Measurements from ENCODE around the gene ABCB8. TPM values are rescaled to one million over a fixed set of nuclear protein-coding genes. Genes with fewer than 3 reads are reported as not detected.
A peak's percentile ranks its signal among the peaks of the same experiment; 100 is the strongest.

ABCB8 gene
- polyA plus RNA-seq, 1 of the 3 experiments (the other 2 are of a cell fraction) = 36.0 TPM

DNA sequence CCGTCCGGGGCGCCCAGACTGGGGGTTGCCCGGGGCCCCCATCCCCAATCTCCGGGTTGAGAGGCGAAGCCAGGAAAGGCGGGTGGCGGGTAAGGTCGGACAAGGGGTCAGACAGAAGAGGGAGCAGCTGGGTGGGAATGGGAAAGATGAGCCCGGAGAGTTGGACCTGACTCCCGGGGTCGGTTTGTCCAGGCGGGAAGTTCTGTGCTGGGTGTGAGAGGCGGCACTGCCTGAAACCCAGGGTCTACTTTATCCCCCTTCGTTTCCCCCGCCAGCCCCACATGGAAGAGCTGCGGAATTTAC is 31.8 kb downstream of the ABCB8 start (continued):
- TF ChIP-seq CTCF (IDR thresholded peaks at IDR 0.05) = 0 out of 2 replicates have a peak, but pooled peaks have one; percentile 13
- no peak for TF ChIP-seq RAD21 (IDR thresholded peaks at IDR 0.05; ENCODE audit: low read length)
- TF ChIP-seq POLR2AphosphoS5 (IDR thresholded peaks at IDR 0.05; ENCODE audit: low read depth, low read length) = no peak
- TF ChIP-seq FOXJ3 (CRISPR knock-in tag; IDR thresholded peaks at IDR 0.05) = no peak

GRCh38 chr7:151060416-151061212 is 32.4 kb downstream of the ABCB8 start:
- peaks cover 40% of the 10 kb centered on the region for H4K20me1 ChIP-seq (ENCODE audit: insufficient read depth)
- WGBS (ENCODE audit: low lambda C conversion rate) = 3% methylated on average over 16 of the region's 21 CpGs
- ChIA-PET POLR2A (interaction anchor here (0.7 to 1.5 kb wide), 4 partner anchors 20 to 90 kb away, joined by 3 to 7 read pairs (median 5); partner anchors contain the start of genes ABCB8 and FASTK), CTCF (interaction anchor here (0.6 to 12.2 kb wide), 29 partner anchors 12 to 183 kb away, joined by 3 to 126 read pairs (median 4); partner anchors contain the start of genes ABCB8, ASIC3, FASTK and TMUB1)
- H3K4me3 ChIP-seq (ENCODE audit: low read depth in 2 of 2, low read length in 1 of 2) = peak overlapping the region; percentile 66 to 99
- no peak overlapping the region for H2AFZ ChIP-seq (ENCODE audit: low read depth)
- H3K4me1 ChIP-seq (ENCODE audit: control insufficient read depth in 1 of 2, insufficient read depth in 2 of 2, low read depth in 1 of 2, low read length in 1 of 2) = peaks cover 28 to 49% of the 10 kb centered on the region in 2 experiments
- peak; percentile 80 for DNase-seq
- H3K9me2 ChIP-seq = no peaks in the 10 kb centered on the region
- peak overlapping the region; percentile 85 for H3K4me2 ChIP-seq
- peaks cover 25 to 33% of the 10 kb centered on the region in 2 experiments for H3K36me3 ChIP-seq (replicated peaks in 1 of 2; ENCODE audit: control insufficient read depth in 1 of 2, insufficient read depth in 2 of 2, low read length in 1 of 2)
- H3K27ac ChIP-seq (ENCODE audit: low read depth in 2 of 2, low read length in 1 of 2) = peak overlapping the region; percentile 95 to 99
- no peaks in the 10 kb centered on the region for H3F3A ChIP-seq (replicated peaks; ENCODE audit: insufficient read depth)
- peaks cover 77% of the 10 kb centered on the region for H3K79me2 ChIP-seq (ENCODE audit: insufficient read depth)
- H3K9ac ChIP-seq = peak overlapping the region; percentile 84
- H3K27me3 ChIP-seq (ENCODE audit: insufficient read depth) = no peaks in the 10 kb centered on the region
- H3K9me3 ChIP-seq = no peaks in the 10 kb centered on the region
- TF ChIP-seq RXRA (IDR thresholded peaks at IDR 0.05; ENCODE audit: borderline replicate concordance, low read depth) (no peak; the same call in 1 of the 2 replicates), FOXJ3 (CRISPR knock-in tag; IDR thresholded peaks at IDR 0.05) (no peak), GATA2 (CRISPR knock-in tag; IDR thresholded peaks at IDR 0.05) (no peak), MEF2A (IDR thresholded peaks at IDR 0.05; ENCODE audit: borderline replicate concordance, low read depth) (no peak), TEAD4 (IDR thresholded peaks at IDR 0.05; ENCODE audit: borderline replicate concordance, insufficient read depth) (no peak), RAD21 (IDR thresholded peaks at IDR 0.05; ENCODE audit: low read length) (no peak), CTCF (IDR thresholded peaks at IDR 0.05) (peak; percentile 43), RFX5 (IDR thresholded peaks at IDR 0.05; ENCODE audit: low read length) (no peak), EZH2phosphoT487 (IDR thresholded peaks at IDR 0.05; ENCODE audit: borderline replicate concordance, low read depth) (no peak), MXI1 (IDR thresholded peaks at IDR 0.05; ENCODE audit: low read depth, low read length) (peak; percentile 27; the same call in 1 of the 2 replicates), GABPA (IDR thresholded peaks at IDR 0.05; ENCODE audit: low read depth) (no peak), YY1 (IDR thresholded peaks at IDR 0.05; ENCODE audit: low read depth) (no peak), CHD2 (IDR thresholded peaks at IDR 0.05; ENCODE audit: low read length, partially characterized antibody) (peak; percentile 82), EP300 (IDR thresholded peaks at IDR 0.05; ENCODE audit: borderline replicate concordance in 1 of 2, low read depth in 1 of 2, low read length in 1 of 2) (no peak), POLR2AphosphoS5 (IDR thresholded peaks at IDR 0.05; ENCODE audit: low read depth, low read length) (peak; percentile 31; the same call in 1 of the 2 replicates), NRF1 (IDR thresholded peaks at IDR 0.05; ENCODE audit: low read depth, low read length) (no peak), SIN3A (IDR thresholded peaks at IDR 0.05; ENCODE audit: borderline replicate concordance, low read depth, low read length) (no peak)
- TF ChIP-seq, protein P1, sequence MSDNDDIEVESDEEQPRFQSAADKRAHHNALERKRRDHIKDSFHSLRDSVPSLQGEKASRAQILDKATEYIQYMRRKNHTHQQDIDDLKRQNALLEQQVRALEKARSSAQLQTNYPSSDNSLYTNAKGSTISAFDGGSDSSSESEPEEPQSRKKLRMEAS (IDR thresholded peaks at IDR 0.05; ENCODE audit: low read depth) = peak; percentile 65
- TF ChIP-seq, protein P2, sequence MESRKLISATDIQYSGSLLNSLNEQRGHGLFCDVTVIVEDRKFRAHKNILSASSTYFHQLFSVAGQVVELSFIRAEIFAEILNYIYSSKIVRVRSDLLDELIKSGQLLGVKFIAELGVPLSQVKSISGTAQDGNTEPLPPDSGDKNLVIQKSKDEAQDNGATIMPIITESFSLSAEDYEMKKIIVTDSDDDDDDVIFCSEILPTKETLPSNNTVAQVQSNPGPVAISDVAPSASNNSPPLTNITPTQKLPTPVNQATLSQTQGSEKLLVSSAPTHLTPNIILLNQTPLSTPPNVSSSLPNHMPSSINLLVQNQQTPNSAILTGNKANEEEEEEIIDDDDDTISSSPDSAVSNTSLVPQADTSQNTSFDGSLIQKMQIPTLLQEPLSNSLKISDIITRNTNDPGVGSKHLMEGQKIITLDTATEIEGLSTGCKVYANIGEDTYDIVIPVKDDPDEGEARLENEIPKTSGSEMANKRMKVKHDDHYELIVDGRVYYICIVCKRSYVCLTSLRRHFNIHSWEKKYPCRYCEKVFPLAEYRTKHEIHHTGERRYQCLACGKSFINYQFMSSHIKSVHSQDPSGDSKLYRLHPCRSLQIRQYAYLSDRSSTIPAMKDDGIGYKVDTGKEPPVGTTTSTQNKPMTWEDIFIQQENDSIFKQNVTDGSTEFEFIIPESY (IDR thresholded peaks at IDR 0.05; ENCODE audit: borderline replicate concordance, low read depth) = no peak
- TF ChIP-seq, protein P3, sequence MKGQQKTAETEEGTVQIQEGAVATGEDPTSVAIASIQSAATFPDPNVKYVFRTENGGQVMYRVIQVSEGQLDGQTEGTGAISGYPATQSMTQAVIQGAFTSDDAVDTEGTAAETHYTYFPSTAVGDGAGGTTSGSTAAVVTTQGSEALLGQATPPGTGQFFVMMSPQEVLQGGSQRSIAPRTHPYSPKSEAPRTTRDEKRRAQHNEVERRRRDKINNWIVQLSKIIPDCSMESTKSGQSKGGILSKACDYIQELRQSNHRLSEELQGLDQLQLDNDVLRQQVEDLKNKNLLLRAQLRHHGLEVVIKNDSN (IDR thresholded peaks at IDR 0.05; ENCODE audit: borderline replicate concordance, low read depth) = no peak
- TF ChIP-seq, protein P4, sequence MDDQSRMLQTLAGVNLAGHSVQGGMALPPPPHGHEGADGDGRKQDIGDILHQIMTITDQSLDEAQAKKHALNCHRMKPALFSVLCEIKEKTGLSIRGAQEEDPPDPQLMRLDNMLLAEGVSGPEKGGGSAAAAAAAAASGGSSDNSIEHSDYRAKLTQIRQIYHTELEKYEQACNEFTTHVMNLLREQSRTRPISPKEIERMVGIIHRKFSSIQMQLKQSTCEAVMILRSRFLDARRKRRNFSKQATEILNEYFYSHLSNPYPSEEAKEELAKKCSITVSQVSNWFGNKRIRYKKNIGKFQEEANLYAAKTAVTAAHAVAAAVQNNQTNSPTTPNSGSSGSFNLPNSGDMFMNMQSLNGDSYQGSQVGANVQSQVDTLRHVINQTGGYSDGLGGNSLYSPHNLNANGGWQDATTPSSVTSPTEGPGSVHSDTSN (IDR thresholded peaks at IDR 0.05) = peak; percentile 38; the same call in 1 of the 2 replicates

Measured in SK-N-SH (cell line).